Neuronal stem cell (in vitro differentiated cells): Measurements from ENCODE around the gene TMEM87B.
"Not testable (repeated sequence)": the region's sequence is repeated elsewhere in the genome, so short reads cannot be mapped to it uniquely, and the experiment has no call there.

ENCODE experiments used
- DNase-seq: peaks from one replicate; pipeline ENCODE4 v3.0.0-alpha.2; 2013; ENCODE audit warnings: low spot score
- H2AFZ ChIP-seq: one replicate; pipeline ENCODE4 v1.6.1; 2013; ENCODE audit warnings: mild to moderate bottlenecking, low read length, inconsistent platforms
- H2AK5ac ChIP-seq: 2 replicates; pipeline ENCODE4 v1.6.1; 2013; ENCODE audit warnings: low read depth, mild to moderate bottlenecking, inconsistent platforms, low read length, moderate library complexity, mixed read lengths
- H2BK120ac ChIP-seq: 2 replicates; pipeline ENCODE4 v1.6.1; 2013; ENCODE audit warnings: low read depth, mild to moderate bottlenecking, inconsistent platforms, low read length, moderate library complexity, mixed read lengths
- H2BK12ac ChIP-seq: one replicate; pipeline ENCODE4 v1.6.1; 2013; ENCODE audit warnings: low read length, inconsistent platforms
- H2BK15ac ChIP-seq: 2 replicates; pipeline ENCODE4 v1.6.1; 2013; ENCODE audit warnings: mild to moderate bottlenecking, low read length, inconsistent platforms, mixed read lengths
- H2BK5ac ChIP-seq: one replicate; pipeline ENCODE4 v1.6.1; 2013; ENCODE audit warnings: inconsistent platforms, mild to moderate bottlenecking, low read length, moderate library complexity
- H3K14ac ChIP-seq: one replicate; pipeline ENCODE4 v1.6.1; 2013; ENCODE audit warnings: low read length, inconsistent platforms
- H3K18ac ChIP-seq: 2 replicates; pipeline ENCODE4 v1.6.1; 2013; ENCODE audit warnings: low read length, inconsistent platforms
- H3K23ac ChIP-seq: 2 replicates; pipeline ENCODE4 v1.6.1; 2013; ENCODE audit warnings: low read depth, mild to moderate bottlenecking, mixed read lengths, low read length, inconsistent platforms; ENCODE audit not compliant: poor library complexity
- H3K27ac ChIP-seq: replicated peaks from 3 replicates; pipeline ENCODE4 v1.5.1; 2013; ENCODE audit warnings: low read length, inconsistent platforms
- H3K27me3 ChIP-seq, 3 experiments: 2 replicates each; pipeline ENCODE4 v1.6.1; 2013; ENCODE audit warnings: low read length in 3 of 3, mild to moderate bottlenecking in 2 of 3, inconsistent platforms in 1 of 3, low read depth in 1 of 3, mixed read lengths in 1 of 3, moderate library complexity in 1 of 3; ENCODE audit not compliant: control insufficient read depth in 3 of 3, insufficient read depth in 3 of 3
- H3K36me3 ChIP-seq, 2 donors: replicated peaks in 1 of 2; 2 replicates each; pipeline ENCODE4 v1.6.1; 2013; ENCODE audit warnings: low read length in 2 of 2; ENCODE audit not compliant: control insufficient read depth in 2 of 2, insufficient read depth in 2 of 2
- H3K4ac ChIP-seq: 2 replicates; pipeline ENCODE4 v1.6.1; 2013; ENCODE audit warnings: inconsistent platforms, mild to moderate bottlenecking, low read length, moderate library complexity
- H3K4me1 ChIP-seq, 2 donors: 1 replicate in 1 of 2; 2 replicates in 1 of 2; pipeline ENCODE4 v1.6.1; 2013; ENCODE audit warnings: low read length in 2 of 2, low read depth in 1 of 2; ENCODE audit not compliant: control insufficient read depth in 2 of 2, insufficient read depth in 1 of 2
- H3K4me2 ChIP-seq: one replicate; pipeline ENCODE4 v1.6.1; 2013; ENCODE audit warnings: mild to moderate bottlenecking, low read length, inconsistent platforms; ENCODE audit not compliant: insufficient read depth, poor library complexity, severe bottlenecking
- H3K4me3 ChIP-seq, 2 donors: 2 replicates each; pipeline ENCODE4 v1.5.1; 2013; ENCODE audit warnings: low read length in 2 of 2, mild to moderate bottlenecking in 2 of 2, inconsistent platforms in 1 of 2, moderate library complexity in 1 of 2
- H3K79me1 ChIP-seq: one replicate; pipeline ENCODE4 v1.6.1; 2013; ENCODE audit warnings: low read depth, mild to moderate bottlenecking, inconsistent platforms, low read length, moderate library complexity
- H3K9ac ChIP-seq: one replicate; pipeline ENCODE4 v1.6.1; 2013; ENCODE audit warnings: mild to moderate bottlenecking, low read depth, low read length, inconsistent platforms; ENCODE audit not compliant: poor library complexity
- H3K9me3 ChIP-seq, 2 donors: replicated peaks in 1 of 2; 2 replicates each; pipeline versions ENCODE3 to v1.6.1; 2013; ENCODE audit warnings: low read length in 2 of 2, mild to moderate bottlenecking in 2 of 2, inconsistent platforms in 1 of 2, low read depth in 1 of 2, mixed read lengths in 1 of 2, moderate library complexity in 1 of 2; ENCODE audit not compliant: control insufficient read depth in 2 of 2, insufficient read depth in 1 of 2
- H4K8ac ChIP-seq: one replicate; pipeline ENCODE4 v1.6.1; 2013; ENCODE audit warnings: low read depth, mild to moderate bottlenecking, inconsistent platforms, low read length, moderate library complexity
- H4K91ac ChIP-seq: one replicate; pipeline ENCODE4 v1.6.1; 2013; ENCODE audit warnings: low read length, low read depth, mild to moderate bottlenecking, inconsistent platforms; ENCODE audit not compliant: poor library complexity
- WGBS, 2 donors: extraction: QIAGEN DNeasy Blood & Tissue Kit; methylation state at CpG; one replicate each; pipeline ENCODE4 v1.1.7; 2013; ENCODE audit warnings: missing lambda C conversion rate in 2 of 2, mixed read lengths in 1 of 2; ENCODE audit not compliant: insufficient read length in 2 of 2, insufficient replicate concordance in 1 of 2; ENCODE audit errors: extremely low coverage in 2 of 2; 5-methylcytosine and 5-hydroxymethylcytosine counted together

Gene TMEM87B

DNA sequence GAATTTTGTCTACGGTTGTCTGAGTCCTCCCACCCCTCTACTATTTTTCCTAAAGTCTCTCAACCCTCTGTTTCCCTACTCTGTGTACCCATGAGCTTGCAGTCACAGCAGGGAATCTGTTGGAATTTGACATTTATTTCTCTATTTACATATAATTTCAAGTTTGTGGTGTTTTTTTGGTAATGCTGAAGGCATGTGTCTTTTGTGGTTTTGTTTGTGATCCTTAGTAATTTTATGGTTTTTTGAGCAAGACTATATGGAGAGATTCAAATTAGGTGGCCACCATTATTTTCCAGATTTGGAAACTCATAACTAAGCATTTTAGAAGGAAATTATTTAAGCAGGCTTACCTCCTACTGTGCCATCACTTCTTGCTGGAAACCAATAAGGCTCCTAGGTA is 55.9 kb downstream of the TMEM87B start:
- H3K27ac ChIP-seq: no peak overlapping the region
- H3K9ac ChIP-seq: no peak overlapping the region
- no peak overlapping the region for H3K4me3 ChIP-seq
- no peak overlapping the region for H4K8ac ChIP-seq
- no peak overlapping the region for H3K4me2 ChIP-seq
- H3K9me3 ChIP-seq: peaks cover 0 to 21% of the 10 kb centered on the region in 2 donors
- H3K4me1 ChIP-seq: no peaks in the 10 kb centered on the region
- H3K14ac ChIP-seq: no peak overlapping the region
- H3K23ac ChIP-seq: no peak overlapping the region
- no peak for DNase-seq
- no peak overlapping the region for H2BK5ac ChIP-seq
- no peak overlapping the region for H2BK120ac ChIP-seq
- peaks cover 2 to 38% of the 10 kb centered on the region in 2 donors for H3K36me3 ChIP-seq
- no peaks in the 10 kb centered on the region for H3K79me1 ChIP-seq
- no peak overlapping the region for H2BK15ac ChIP-seq
- H3K4ac ChIP-seq: no peak overlapping the region
- H4K91ac ChIP-seq: no peak overlapping the region
- H2AK5ac ChIP-seq: no peak overlapping the region
- WGBS, 2 donors: no CpG with 5 or more reads among the region's 1 CpG
- H3K18ac ChIP-seq: no peak overlapping the region
- H2AFZ ChIP-seq: no peak overlapping the region
- no peaks in the 10 kb centered on the region for H3K27me3 ChIP-seq
- no peak overlapping the region for H2BK12ac ChIP-seq

- H2AFZ ChIP-seq, DNase-seq, H3K27ac ChIP-seq, H4K8ac ChIP-seq, H3K23ac ChIP-seq, H3K27me3 ChIP-seq, H2BK120ac ChIP-seq, H2BK12ac ChIP-seq, H3K4me2 ChIP-seq, H3K9ac ChIP-seq, H4K91ac ChIP-seq, H3K4me1 ChIP-seq, H3K14ac ChIP-seq, H2BK15ac ChIP-seq, H2BK5ac ChIP-seq, H3K18ac ChIP-seq, H3K4me3 ChIP-seq, H3K79me1 ChIP-seq, H2AK5ac ChIP-seq, H3K4ac ChIP-seq: not testable (repeated sequence)
- Histone ChIP-seq H3K36me3 (peaks cover 2 to 33% of the 10 kb centered on the region in 2 donors), H3K9me3 (peaks cover 0 to 21% of the 10 kb centered on the region in 2 donors)
- WGBS, 2 donors: no CpG with 5 or more reads among the region's 4 CpGs
Measured at GRCh38 chr2:112113354-112113753, 58.3 kb downstream of the TMEM87B start.

- no peak overlapping the region for H4K91ac ChIP-seq
- H3K4me3 ChIP-seq: no peak overlapping the region
- H3K4ac ChIP-seq: no peak overlapping the region
- H4K8ac ChIP-seq: no peak overlapping the region
- H3K27ac ChIP-seq: no peak overlapping the region
- no peak overlapping the region for H3K9ac ChIP-seq
- no peak for DNase-seq
- peaks cover 2 to 9% of the 10 kb centered on the region in 2 donors for H3K36me3 ChIP-seq
- H2BK15ac ChIP-seq: no peak overlapping the region
- H3K18ac ChIP-seq: no peak overlapping the region
- no peak overlapping the region for H3K4me2 ChIP-seq
- WGBS, 2 donors: no CpG with 5 or more reads among the region's 4 CpGs
- peaks cover 2 to 6% of the 10 kb centered on the region in 2 donors for H3K9me3 ChIP-seq
- H2AFZ ChIP-seq: no peak overlapping the region
- no peak overlapping the region for H2AK5ac ChIP-seq
- no peaks in the 10 kb centered on the region for H3K79me1 ChIP-seq
- H2BK5ac ChIP-seq: no peak overlapping the region
- H3K27me3 ChIP-seq: no peaks in the 10 kb centered on the region
- no peak overlapping the region for H3K23ac ChIP-seq
- no peaks in the 10 kb centered on the region for H3K4me1 ChIP-seq
- H2BK120ac ChIP-seq: no peak overlapping the region
- H2BK12ac ChIP-seq: no peak overlapping the region
- no peak overlapping the region for H3K14ac ChIP-seq
Measured at GRCh38 chr2:112118148-112118547, 63.1 kb downstream of the TMEM87B start.

DNA sequence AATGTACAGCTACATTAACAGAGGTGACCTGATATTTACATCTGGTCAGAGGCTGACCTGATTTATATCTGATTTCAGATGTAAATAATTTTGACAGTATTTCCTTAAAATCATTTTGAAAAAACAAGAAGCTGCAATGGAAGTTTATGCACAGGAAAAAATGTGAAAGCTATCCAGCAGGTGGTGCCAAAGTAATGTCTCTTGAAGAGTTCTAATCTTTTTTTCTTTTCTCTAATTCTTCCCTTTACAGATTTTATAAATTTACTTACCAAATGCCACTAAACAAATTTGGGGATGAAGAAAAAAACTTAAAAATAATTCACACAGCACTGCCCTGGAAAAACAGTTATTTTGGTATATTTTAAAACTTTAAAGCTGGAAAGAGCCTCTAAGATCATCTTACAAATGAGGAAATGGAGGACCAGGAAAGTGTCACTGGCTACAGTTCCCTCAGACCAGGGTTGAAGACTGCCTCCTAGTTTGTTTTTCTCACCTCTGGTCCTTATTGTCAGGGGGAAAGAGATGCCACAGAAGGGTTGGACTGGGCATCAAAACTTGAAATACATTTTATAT is 66.7 kb downstream of the TMEM87B start:
- Histone ChIP-seq H3K14ac (no peak overlapping the region), H3K4me2 (no peak overlapping the region), H3K4ac (no peak overlapping the region), H3K9ac (no peak overlapping the region), H3K36me3 (peaks cover 2 to 7% of the 10 kb centered on the region in 2 donors), H2AK5ac (no peak overlapping the region), H2BK12ac (no peak overlapping the region), H2BK5ac (no peak overlapping the region), H3K18ac (no peak overlapping the region), H3K23ac (no peak overlapping the region), H3K27me3 (no peaks in the 10 kb centered on the region), H3K4me3 (no peak overlapping the region), H3K79me1 (no peaks in the 10 kb centered on the region), H4K91ac (no peak overlapping the region), H3K4me1 (no peaks in the 10 kb centered on the region), H4K8ac (no peak overlapping the region), H3K9me3 (peaks cover 2 to 6% of the 10 kb centered on the region in 2 donors), H3K27ac (no peak overlapping the region), H2BK15ac (no peak overlapping the region), H2AFZ (no peak overlapping the region), H2BK120ac (no peak overlapping the region)
- no peak for DNase-seq
